GM21447 (cell line): Measurements from ENCODE around the gene POLR3K.

Experiments
- ATAC-seq: cut with Tn5 transposase; IDR thresholded peaks from one replicate; pipeline ENCODE4 v1.9.1; 2021; ENCODE audit not compliant: unreplicated experiment

Gene POLR3K

GRCh38 chr16:53346-54236, at the start of gene POLR3K, which contains the start of gene SNRNP25:
TSS of gene POLR3K (minus strand) at chr16:53608. CDS start at chr16:53586, 22 bp downstream.
TSS of gene SNRNP25 (plus strand) at chr16:53828. CDS start at chr16:54017, 189 bp downstream.
- peak; percentile 87 for ATAC-seq

GRCh38 chr16:102060-102855, 48.9 kb upstream of the POLR3K start:
- no peak for ATAC-seq

- ATAC-seq, result no peak
Observed at GRCh38 chr16:101586-101985, 48.2 kb upstream of the POLR3K start.

GRCh38 chr16:100989-101388, 47.6 kb upstream of the POLR3K start:
- ATAC-seq, result no peak

GRCh38 chr16:97822-98221, 44.4 kb upstream of the POLR3K start:
- no peak for ATAC-seq

GRCh38 chr16:96935-97381, 43.5 kb upstream of the POLR3K start:
- ATAC-seq, result peak; percentile 84

GRCh38 chr16:94918-95265, 41.5 kb upstream of the POLR3K start:
- no peak for ATAC-seq

- no peak for ATAC-seq
Observed at GRCh38 chr16:92431-93339, 39.3 kb upstream of the POLR3K start.

GRCh38 chr16:91484-91883, 38.1 kb upstream of the POLR3K start:
- no peak for ATAC-seq

- ATAC-seq, result no peak
Observed at GRCh38 chr16:89391-90302, 36.2 kb upstream of the POLR3K start.

- no peak for ATAC-seq
Observed at GRCh38 chr16:88613-89012, 35.2 kb upstream of the POLR3K start.

GRCh38 chr16:86483-86952, 33.1 kb upstream of the POLR3K start:
- no peak for ATAC-seq

- ATAC-seq, result no peak
Observed at GRCh38 chr16:85865-86264, 32.5 kb upstream of the POLR3K start.

GRCh38 chr16:85407-85782, 32.0 kb upstream of the POLR3K start:
- no peak for ATAC-seq

- ATAC-seq, result peak; percentile 83
Observed at GRCh38 chr16:84718-85406, 31.5 kb upstream of the POLR3K start.

- no peak for ATAC-seq
Observed at GRCh38 chr16:83781-84615, 30.6 kb upstream of the POLR3K start.

- no peak for ATAC-seq
Observed at GRCh38 chr16:83060-83603, 29.7 kb upstream of the POLR3K start.
